GM19238 (cell line): ENCODE data around the gene FLNB.

Experiments
- DNase-seq: peaks from one replicate; pipeline ENCODE4 v3.0.0; 2011; ENCODE audit warnings: low spot score; ENCODE audit not compliant: insufficient read length

FLNB gene

DNA sequence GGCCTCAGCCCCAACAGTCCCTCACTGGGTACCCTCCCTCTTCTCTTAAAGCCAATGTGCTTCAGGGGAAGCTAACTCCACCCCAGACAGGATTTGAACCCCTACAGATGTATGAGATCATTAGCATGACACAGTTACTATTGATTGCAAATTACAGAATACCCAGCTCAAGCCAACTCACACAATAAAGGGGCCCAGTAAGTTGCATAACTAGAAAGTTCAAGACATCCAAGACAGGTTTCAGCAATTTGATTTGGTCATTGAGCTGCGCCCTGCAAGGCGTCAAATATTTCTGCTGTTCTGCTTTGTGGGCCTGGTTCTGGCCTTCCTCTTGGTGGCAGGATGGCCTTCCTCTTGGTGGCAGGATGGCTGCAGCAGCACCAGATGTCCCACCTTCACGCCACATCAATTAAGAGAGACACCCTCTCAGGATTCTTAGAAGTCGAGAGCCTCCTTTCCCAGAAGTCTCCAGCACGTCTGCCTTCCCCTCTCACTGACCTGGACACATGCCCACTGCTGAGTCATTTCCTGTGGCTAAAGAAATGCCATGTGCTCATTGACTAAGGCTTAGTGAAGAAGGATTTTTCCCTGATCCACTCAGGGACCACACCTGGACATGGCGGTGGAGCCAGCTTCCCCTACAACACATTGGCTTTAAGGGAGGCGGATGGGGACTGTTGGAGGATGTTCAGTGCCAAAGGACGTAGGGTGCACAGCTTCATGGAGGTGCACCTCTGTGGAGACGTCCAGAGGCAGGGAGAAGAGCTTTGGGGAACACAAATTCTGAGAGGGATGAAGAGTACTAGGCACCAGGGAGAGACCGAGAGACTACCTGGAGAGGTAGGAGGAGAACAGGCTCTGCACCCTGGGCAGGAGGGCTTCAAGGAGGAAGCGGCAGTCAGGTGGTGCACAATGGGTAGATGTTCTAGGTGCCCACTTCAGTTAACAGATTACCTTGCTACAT is 153.5 kb downstream of the FLNB start:
- DNase-seq: no peak

DNA sequence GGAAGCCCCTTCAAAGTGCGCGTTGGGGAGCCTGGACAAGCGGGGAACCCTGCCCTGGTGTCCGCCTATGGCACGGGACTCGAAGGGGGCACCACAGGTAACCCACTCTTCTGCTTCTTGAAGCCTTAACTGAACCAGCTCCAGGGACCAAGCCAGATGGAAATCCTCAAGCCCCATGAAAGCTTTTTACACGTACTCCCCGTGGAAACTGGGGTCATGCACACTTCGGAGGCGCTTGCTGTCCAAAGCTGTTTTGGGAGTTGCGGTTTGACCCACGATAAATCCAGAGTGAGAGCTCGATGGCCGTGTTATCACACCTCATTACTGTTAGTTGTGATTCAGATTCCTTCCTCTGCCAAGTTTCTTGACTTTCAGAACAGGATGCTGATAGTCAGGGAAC is 155.0 kb downstream of the FLNB start:
- no peak for DNase-seq

- no peak for DNase-seq
Measured at GRCh38 chr3:58164199-58164879, 156.1 kb downstream of the FLNB start.

GRCh38 chr3:58164906-58165821 is 156.9 kb downstream of the FLNB start:
- DNase-seq: no peak

DNA sequence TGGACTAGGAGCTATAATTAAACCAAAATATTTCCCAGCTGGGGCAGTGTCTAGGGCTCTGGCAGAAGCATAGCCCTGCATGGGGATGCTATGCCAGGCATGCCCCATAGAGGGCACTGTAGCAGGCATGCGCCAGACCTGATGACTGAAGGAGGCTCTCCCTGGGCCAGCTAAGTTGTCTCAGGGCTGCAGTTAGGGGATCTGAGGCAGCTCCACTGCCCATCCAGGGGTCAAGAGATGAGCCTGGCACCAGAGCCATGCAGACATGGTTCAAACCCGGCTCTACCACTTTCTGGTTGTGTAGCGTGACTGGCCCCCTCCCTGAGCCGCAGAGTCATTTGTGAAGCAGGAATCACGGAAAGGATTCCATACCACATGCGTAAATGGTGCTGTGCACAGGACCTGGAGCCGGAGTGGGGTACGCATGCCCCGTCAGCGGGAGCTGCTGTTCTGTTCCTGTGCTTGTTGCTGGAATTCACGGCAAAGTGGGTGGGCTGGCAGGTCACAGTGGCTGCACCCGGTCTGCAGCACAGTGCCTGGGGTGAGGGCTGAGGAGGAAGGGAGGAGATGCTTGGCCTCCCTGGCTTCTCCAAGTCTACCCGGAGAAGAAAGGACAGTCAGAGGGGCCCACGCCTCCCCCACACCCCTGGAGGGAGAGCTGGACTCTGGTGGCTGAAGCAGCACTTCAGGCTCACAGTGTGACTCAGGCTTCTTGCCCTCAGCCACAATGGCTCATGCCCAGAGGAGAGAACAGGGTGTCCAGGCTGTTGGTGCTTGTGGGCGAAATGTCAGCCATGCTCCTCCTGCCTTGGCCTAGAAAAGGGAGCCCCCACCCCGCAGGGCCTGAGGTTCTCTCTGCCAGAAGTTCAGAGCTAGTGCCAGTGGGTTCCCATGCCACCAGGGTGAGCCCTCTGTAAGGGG is 159.5 kb downstream of the FLNB start:
- DNase-seq: peak; percentile 72

DNA sequence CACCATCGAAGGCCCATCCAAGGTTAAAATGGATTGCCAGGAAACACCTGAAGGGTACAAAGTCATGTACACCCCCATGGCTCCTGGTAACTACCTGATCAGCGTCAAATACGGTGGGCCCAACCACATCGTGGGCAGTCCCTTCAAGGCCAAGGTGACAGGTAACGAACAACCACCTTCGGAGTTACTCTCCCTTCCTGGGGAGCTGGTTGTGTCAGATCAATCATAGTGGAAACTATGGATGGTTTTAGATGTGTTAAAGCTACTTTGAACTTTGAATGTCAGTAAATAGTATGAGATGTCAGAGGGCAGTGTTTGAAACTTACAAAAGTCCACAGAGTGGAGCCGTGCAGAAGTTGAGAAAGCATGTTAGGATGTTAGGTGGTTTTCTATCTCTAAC is 160.3 kb downstream of the FLNB start:
- DNase-seq: no peak

DNA sequence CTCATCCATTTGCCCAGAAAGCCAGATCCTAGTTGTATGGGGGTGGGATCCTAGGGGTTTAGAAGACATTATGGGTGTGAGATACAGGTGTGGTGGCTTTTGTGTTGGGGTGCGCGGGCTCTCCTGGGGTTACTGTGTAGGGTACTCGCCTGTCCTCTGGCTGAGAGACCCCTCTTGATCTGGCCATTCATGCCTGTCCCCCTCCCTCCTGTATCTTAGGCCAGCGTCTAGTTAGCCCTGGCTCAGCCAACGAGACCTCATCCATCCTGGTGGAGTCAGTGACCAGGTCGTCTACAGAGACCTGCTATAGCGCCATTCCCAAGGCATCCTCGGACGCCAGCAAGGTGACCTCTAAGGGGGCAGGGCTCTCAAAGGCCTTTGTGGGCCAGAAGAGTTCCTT is 161.1 kb downstream of the FLNB start:
- DNase-seq: no peak

DNA sequence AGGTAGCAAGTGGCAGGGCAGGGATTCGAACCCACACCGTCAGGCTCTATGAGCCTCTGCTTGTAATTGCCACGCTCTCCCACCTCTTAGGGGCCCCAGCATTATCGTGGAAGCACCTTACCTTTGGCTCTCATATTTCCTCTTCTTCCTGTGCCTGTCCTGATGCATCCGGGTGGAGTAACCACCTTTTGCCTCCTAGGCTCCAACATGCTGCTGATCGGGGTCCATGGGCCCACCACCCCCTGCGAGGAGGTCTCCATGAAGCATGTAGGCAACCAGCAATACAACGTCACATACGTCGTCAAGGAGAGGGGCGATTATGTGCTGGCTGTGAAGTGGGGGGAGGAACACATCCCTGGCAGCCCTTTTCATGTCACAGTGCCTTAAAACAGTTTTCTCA is 162.2 kb downstream of the FLNB start:
- no peak for DNase-seq

GRCh38 chr3:58171126-58171525 is 162.9 kb downstream of the FLNB start:
- no peak for DNase-seq

DNA sequence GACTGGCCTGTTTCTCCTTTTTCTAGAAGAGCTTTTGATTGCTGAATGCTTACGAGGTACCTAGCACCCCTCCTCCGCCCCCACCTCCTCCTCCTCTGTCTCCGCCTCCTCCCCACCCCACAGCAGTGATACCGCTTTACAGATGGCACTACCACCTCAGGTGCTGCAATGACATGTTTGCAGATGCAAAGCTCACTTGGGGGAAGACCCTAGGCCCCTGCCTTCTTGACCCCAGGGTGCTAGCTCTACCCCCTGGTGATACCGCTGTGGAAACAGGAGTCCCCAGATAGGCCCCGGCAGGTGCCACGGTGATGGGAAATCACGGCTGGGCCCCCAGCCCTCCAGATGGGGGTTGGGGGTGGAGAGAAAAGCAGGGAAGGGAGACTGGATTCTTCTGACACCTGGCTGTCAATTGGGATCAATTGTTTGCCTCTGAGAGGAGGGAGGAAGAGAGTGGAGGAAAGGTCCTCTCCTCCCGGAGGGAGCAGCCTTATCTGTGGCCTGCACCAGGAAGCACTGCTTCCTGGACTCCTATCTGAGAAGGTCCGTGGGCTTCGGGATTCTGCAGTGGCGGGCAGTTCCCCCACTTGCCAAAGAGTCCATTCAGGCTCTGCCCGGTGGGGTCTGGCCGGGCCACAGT is 164.9 kb downstream of the FLNB start:
- no peak for DNase-seq

GRCh38 chr3:58173669-58174398 is 165.6 kb downstream of the FLNB start:
- DNase-seq: peak; percentile 45

DNA sequence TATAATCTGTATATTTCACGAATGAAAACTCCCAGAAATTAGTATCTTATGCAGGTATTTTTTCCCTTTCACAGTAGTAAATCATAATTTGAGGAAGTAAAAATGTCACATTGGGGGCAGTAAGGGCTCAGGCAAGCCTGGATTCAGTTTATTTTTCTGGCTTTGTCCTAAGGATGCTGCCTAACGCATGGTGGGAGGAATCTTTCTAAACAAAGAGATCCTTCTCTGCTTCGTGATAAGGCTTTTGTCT is 166.9 kb downstream of the FLNB start:
- no peak for DNase-seq

GRCh38 chr3:58175437-58176184 is 167.4 kb downstream of the FLNB start:
- no peak for DNase-seq

DNA sequence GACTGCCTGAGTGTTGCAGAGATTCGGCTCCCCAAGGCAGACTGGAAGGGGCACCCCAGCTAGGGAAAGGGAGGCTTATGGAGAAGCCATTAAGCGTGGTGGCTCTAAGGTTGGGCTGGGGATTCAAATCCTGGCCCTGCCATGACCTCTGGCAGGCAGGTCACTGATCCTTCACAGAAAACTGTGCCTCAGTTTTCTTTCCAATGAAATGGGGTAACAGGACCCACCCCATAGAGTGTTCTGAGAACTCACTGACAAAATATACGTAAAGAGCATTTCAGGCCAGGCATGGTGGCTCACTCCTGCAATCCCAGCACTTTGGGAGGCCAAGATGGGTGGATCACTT is 167.9 kb downstream of the FLNB start:
- no peak for DNase-seq

DNA sequence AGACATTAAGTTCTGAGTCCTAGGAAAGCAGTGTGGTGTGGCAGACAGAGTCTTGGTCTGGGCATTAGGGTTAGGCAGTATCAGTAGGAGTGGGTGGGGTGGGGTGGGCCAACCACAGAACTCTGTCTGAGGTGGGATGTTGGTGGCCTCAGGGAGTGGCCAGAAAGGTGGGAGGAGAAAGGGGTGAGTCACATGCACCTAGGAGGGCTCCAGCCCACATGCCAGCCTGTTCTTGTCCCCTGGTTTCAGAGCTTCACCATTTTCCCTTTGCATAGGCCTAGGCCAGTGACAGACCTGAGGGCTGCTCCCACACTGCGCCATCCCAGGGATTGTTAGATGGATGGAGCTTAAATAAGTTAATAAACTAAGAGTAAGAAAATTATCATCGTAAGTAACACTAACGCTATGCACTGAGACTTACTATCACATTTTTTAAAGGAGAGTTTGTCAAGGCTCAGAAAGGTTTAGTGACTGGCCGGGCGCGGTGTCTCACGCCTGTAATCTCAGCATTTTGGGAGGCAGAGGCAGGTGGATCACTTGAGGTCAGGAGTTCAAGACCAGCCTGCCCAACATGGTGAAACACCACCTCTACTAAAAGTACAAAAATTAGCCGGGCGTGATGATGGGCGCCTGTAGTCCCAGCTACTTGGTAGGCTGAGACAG is 168.7 kb downstream of the FLNB start:
- no peak for DNase-seq

- DNase-seq: peak; percentile 81
Measured at GRCh38 chr3:58177747-58178527, 169.7 kb downstream of the FLNB start.

GRCh38 chr3:58178528-58179234 is 170.5 kb downstream of the FLNB start:
- no peak for DNase-seq
